Liver (tissue), 9 donors: ENCODE results near the gene SLC6A16. TPM values are rescaled to one million over a fixed set of nuclear protein-coding genes. Genes with fewer than 3 reads are reported as not detected.

Experiments
- DNase-seq: peaks from one replicate; pipeline ENCODE4 v3.0.0-alpha.2; 2017; ENCODE audit warnings: low spot score
- H3K27ac ChIP-seq, 2 donors: one replicate each; pipeline ENCODE4 v1.7.0; 2013; ENCODE audit warnings: inconsistent platforms in 2 of 2, low read length in 2 of 2, control low read depth in 1 of 2, low read depth in 1 of 2, mild to moderate bottlenecking in 1 of 2
- H3K27me3 ChIP-seq, 4 donors: one replicate each; pipeline versions ENCODE4 v1.6.1 to v1.7.0; 2013; ENCODE audit warnings: low read length in 3 of 4, inconsistent platforms in 1 of 4, mild to moderate bottlenecking in 1 of 4, moderate library complexity in 1 of 4; ENCODE audit not compliant: control insufficient read depth in 4 of 4, insufficient read depth in 4 of 4
- H3K36me3 ChIP-seq, 4 donors: one replicate each; pipeline versions ENCODE4 v1.6.1 to v1.7.0; 2013; ENCODE audit warnings: low read length in 3 of 4, mild to moderate bottlenecking in 3 of 4, low read depth in 1 of 4, moderate library complexity in 1 of 4; ENCODE audit not compliant: control insufficient read depth in 4 of 4, insufficient read depth in 3 of 4
- H3K4me1 ChIP-seq, 4 donors: one replicate each; pipeline versions ENCODE4 v1.6.1 to v1.7.0; 2013; ENCODE audit warnings: low read length in 3 of 4, mild to moderate bottlenecking in 3 of 4, moderate library complexity in 1 of 4; ENCODE audit not compliant: control insufficient read depth in 4 of 4, insufficient read depth in 4 of 4
- H3K4me3 ChIP-seq, 3 donors: one replicate each; pipeline versions ENCODE4 v1.6.1 to v1.7.0; 2013; ENCODE audit warnings: low read length in 3 of 3, control low read depth in 1 of 3, low read depth in 1 of 3, mild to moderate bottlenecking in 1 of 3
- H3K9ac ChIP-seq, 2 donors: one replicate each; pipeline ENCODE4 v1.7.0; 2013; ENCODE audit warnings: low read length in 2 of 2, mild to moderate bottlenecking in 2 of 2, moderate library complexity in 2 of 2, control low read depth in 1 of 2, low read depth in 1 of 2
- H3K9me3 ChIP-seq, 4 donors: one replicate each; pipeline versions ENCODE4 v1.6.1 to v1.7.0; 2013; ENCODE audit warnings: low read length in 3 of 4; ENCODE audit not compliant: control insufficient read depth in 4 of 4
- ATF3 ChIP-seq: IDR thresholded peaks from 2 replicates; pipeline ENCODE4 v1.6.1; 2016; ENCODE audit warnings: antibody characterized with exemption
- CTCF ChIP-seq: fragments of 150-350 bp; IDR thresholded peaks from 2 replicates; pipeline ENCODE4 v1.5.1; 2017; ENCODE audit warnings: improper control_type of control experiment, low read depth, low read length; ENCODE audit not compliant: missing input control
- EGR1 ChIP-seq, 2 donors: IDR thresholded peaks; 2 replicates each; pipeline ENCODE4 v1.6.1; 2016 to 2018; ENCODE audit warnings: antibody characterized with exemption in 2 of 2, low read depth in 2 of 2
- FOXA1 ChIP-seq: IDR thresholded peaks from 2 replicates; pipeline ENCODE4 v1.6.1; 2016; ENCODE audit warnings: antibody characterized with exemption
- FOXA2 ChIP-seq: IDR thresholded peaks from 2 replicates; pipeline ENCODE4 v1.6.1; 2016; ENCODE audit warnings: antibody characterized with exemption
- GABPA ChIP-seq, 2 donors: IDR thresholded peaks in 1 of 2; conservative IDR thresholded peaks in 1 of 2; 2 replicates each; pipeline ENCODE4 v1.6.1; 2016; ENCODE audit warnings: antibody characterized with exemption in 2 of 2, mild to moderate bottlenecking in 1 of 2, moderate library complexity in 1 of 2
- HNF4A ChIP-seq, 2 donors: conservative IDR thresholded peaks; 2 replicates each; pipeline ENCODE4 v1.6.1; 2016; ENCODE audit warnings: antibody characterized with exemption in 2 of 2, mild to moderate bottlenecking in 2 of 2
- HNF4G ChIP-seq: IDR thresholded peaks from 2 replicates; pipeline ENCODE4 v1.6.1; 2016; ENCODE audit warnings: antibody characterized with exemption
- JUND ChIP-seq, 2 donors: IDR thresholded peaks; 2 replicates each; pipeline ENCODE4 v1.6.1; 2016; ENCODE audit warnings: antibody characterized with exemption in 2 of 2
- MAX ChIP-seq: IDR thresholded peaks from 2 replicates; pipeline ENCODE4 v1.6.1; 2016; ENCODE audit warnings: antibody characterized with exemption
- NR2F2 ChIP-seq: IDR thresholded peaks from 2 replicates; pipeline ENCODE4 v1.6.1; 2016; ENCODE audit warnings: antibody characterized with exemption
- REST ChIP-seq: IDR thresholded peaks from 2 replicates; pipeline ENCODE4 v1.6.1; 2016; ENCODE audit warnings: antibody characterized with exemption, mild to moderate bottlenecking
- RXRA ChIP-seq, 2 donors: IDR thresholded peaks; 2 replicates each; pipeline ENCODE4 v1.6.1; 2017 to 2018; ENCODE audit warnings: antibody characterized with exemption in 2 of 2, mild to moderate bottlenecking in 1 of 2
- SP1 ChIP-seq: IDR thresholded peaks from 2 replicates; pipeline ENCODE4 v1.6.1; 2018; ENCODE audit warnings: antibody characterized with exemption, mild to moderate bottlenecking
- TAF1 ChIP-seq: conservative IDR thresholded peaks from 2 replicates; pipeline ENCODE4 v1.6.1; 2016; ENCODE audit warnings: antibody characterized with exemption, mild to moderate bottlenecking
- ZBTB33 ChIP-seq: IDR thresholded peaks from 2 replicates; pipeline ENCODE4 v1.6.1; 2016; ENCODE audit warnings: antibody characterized with exemption
- WGBS: extraction: QIAGEN DNeasy Blood & Tissue Kit; methylation state at CpG from one replicate; pipeline ENCODE4 v1.1.7; 2013; 5-methylcytosine and 5-hydroxymethylcytosine counted together
- polyA plus RNA-seq, 2 donors: library from polyadenylated mRNA; stranded (reverse) in 1 of 2; unstranded in 1 of 2; fragments of 200-250 nt in 1 of 2; fragments of >200 nt in 1 of 2; fragmentation: Nextera tagmentation in 1 of 2; extraction: Ambion mirVana in 1 of 2; gene quantifications; one replicate each; pipeline versions ENCODE4 v1.2.1 to v1.2.3, GENCODE V29; 2013 to 2015
- total RNA-seq, 2 donors: library from RNA; depleted of rRNA; stranded (reverse); fragments of >200 nt; gene quantifications; one replicate each; pipeline ENCODE4 v1.2.3, GENCODE V29; 2014
- donor health status: healthy.
- donor health status: healthy.
- donor health status: healthy.
- donor health status: healthy.
- donor health status: healthy.

The SLC6A16 gene
- total and polyA plus RNA-seq, 4 donors: 0.19 to 2.7 (median 1.5) TPM

- 92% methylated on average over 11 of the region's 11 CpGs for WGBS
- no peak overlapping the region for H3K9ac ChIP-seq
- H3K27me3 ChIP-seq: no peaks in the 10 kb centered on the region
- H3K4me1 ChIP-seq: peaks cover 0 to 9% (median 5%) of the 10 kb centered on the region in 4 donors
- H3K36me3 ChIP-seq: peaks cover 0 to 11% (median 7%) of the 10 kb centered on the region in 4 donors
- no peak overlapping the region for H3K4me3 ChIP-seq
- no peak for TF ChIP-seq JUND (IDR thresholded peaks at IDR 0.05)
- TF ChIP-seq NR2F2: no peak
- TF ChIP-seq ZBTB33: no peak
- no peak for TF ChIP-seq FOXA2
- TF ChIP-seq SP1: no peak
- no peak for TF ChIP-seq CTCF
- no peak for TF ChIP-seq HNF4G
- no peak for TF ChIP-seq MAX
- no peak for TF ChIP-seq REST
- TF ChIP-seq EGR1 (IDR thresholded peaks at IDR 0.05; ENCODE audit: low read depth in 2 of 2): no peak
- TF ChIP-seq RXRA (IDR thresholded peaks at IDR 0.05): no peak
- no peak for TF ChIP-seq GABPA (IDR thresholded peaks at IDR 0.05 in 1 of 2, conservative IDR thresholded peaks at IDR 0.05 in 1 of 2)
- TF ChIP-seq TAF1: no peak
- TF ChIP-seq FOXA1: no peak
- no peak for TF ChIP-seq HNF4A (conservative IDR thresholded peaks at IDR 0.05)
- no peak for TF ChIP-seq ATF3
- no peak for DNase-seq
- H3K9me3 ChIP-seq: no peaks in the 10 kb centered on the region
- no peak overlapping the region for H3K27ac ChIP-seq
Observed at GRCh38 chr19:49344505-49345423, 19.8 kb upstream of the SLC6A16 start.
